RKO (cell line): ENCODE measurements around the gene POM121C.
"Not testable (repeated sequence)": the region's sequence is repeated elsewhere in the genome, so short reads cannot be mapped to it uniquely, and the experiment has no call there.

Experiments
- DNase-seq: peaks from one replicate; pipeline ENCODE4 v3.0.0-alpha.2; 2016; ENCODE audit warnings: low spot score

Gene POM121C

DNA sequence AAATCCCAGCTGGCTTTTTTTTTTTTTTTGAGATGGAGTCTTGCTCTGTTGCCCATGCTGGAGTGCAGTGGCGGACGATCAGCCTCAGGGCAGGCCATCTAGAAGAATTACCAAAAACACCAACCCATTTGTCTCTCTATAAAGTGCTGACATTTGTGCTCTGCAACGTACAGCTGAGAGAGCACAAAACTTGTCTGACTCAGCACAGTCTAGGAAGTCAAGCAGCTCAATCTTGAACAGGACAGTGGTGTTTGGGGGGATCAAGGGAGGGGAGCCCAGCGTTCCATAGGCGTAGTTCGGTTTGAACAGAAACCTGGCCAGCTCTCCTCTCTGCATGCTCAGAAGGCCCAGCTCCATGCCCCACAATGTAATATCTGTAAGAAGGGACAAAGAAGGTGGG, 92.9 kb downstream of the POM121C start:
- DNase-seq = not testable (repeated sequence)

DNA sequence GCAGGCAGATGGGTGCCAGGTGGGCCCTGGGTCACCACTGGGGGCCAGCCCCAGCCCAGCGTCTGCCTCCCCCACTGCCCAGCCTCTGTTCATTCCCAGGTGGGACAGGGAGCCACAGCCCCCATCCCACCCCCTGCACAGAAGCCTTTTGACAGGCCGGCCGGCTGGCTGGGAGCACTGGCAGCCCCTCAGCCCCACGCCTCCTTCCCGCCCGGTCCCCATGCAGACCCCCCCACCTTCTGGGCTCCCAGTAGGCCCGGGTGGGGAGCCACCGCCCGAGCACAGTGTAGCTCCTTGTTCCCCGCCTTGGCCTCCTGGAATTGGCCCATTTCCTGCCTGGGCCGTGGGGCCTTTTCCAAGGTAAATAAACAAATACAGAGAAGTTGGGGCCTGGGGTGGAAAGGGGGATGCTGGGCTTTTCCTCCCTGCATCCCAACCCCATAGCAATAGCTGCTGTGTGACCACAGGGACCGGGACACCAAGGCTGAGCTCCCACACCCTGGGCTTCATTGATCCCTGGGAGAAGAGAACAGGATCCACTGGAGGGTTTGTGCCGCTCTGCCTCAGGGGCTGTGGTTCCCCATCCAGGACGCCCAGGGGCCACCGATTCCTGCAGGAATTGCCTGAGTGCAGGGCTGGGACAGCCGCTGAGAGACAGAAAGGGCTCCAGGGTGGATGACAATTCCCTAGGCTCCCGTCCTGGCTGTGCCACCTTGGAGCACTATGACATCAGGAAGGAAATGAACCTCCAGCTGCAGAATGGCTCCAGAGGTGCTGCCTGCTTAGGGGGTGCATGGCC, 111.4 kb downstream of the POM121C start:
- DNase-seq = not testable (repeated sequence)

DNA sequence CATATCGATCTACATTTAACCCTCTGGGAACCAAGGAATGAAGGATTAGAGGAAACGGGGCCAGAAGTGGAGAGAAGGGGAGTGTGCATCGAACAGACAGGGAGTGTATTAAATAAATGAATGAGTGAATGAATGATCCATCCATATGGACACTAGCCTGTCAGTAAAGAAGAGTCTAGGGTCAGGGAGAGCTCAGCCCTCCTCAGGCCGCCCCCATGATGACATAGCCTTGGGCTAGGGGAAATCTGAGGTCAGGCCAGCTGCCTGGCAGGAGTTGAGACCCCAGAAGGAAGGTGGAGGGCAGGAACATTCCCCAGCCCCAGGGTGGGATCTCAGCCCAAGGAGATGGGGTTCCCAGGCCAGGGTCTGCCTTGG, 112.0 kb downstream of the POM121C start:
- not testable (repeated sequence) for DNase-seq

DNA sequence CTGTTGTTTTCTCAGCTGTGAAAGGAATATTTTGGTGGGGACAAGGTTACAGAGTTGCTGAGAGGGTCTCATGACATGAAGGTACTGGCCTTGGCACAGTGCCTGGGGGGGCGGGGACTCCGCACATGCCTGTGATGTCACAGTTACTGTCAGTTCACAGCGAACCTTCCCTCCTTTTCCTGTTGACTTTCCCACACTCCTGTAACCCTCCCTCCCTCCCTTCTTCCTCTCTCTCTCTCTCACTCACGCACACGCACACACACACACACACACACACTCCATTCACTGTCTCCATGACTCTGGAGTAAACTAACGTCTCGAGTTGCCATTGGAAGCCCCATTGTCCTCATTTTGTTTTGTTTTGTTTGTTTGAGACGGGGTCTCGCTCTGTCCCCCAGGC, 118.8 kb downstream of the POM121C start:
- not testable (repeated sequence) for DNase-seq
